ENCODE data around the gene BRAF. TPM values are rescaled to one million over a fixed set of nuclear protein-coding genes. Genes with fewer than 3 reads are reported as not detected.

Gene BRAF
- total and polyA plus RNA-seq, 2 of the 8 experiments (the other 6 are each of a cell fraction or from before 2014, with no cell fraction given), result 11.4 to 32.6 TPM

DNA sequence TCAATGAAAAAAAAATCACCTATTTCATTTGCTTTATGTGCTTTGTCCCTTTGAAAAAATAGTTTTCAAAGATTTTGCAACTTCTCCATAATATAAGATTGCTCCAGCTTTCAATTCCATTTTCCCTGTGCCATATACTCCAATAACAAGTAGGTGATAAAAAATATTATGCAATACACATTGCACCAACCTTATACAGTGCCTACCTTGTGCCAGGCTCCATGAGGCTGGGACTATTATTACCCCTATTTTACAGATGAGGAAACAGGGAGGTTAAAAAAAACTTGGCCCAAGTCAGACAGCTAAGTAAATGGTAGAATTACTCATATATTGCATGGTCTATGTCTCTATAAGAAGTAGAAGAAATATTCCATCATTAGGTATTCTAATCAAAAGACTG, 57.8 kb downstream of the BRAF start (continued):
- TF ChIP-seq, protein P1, sequence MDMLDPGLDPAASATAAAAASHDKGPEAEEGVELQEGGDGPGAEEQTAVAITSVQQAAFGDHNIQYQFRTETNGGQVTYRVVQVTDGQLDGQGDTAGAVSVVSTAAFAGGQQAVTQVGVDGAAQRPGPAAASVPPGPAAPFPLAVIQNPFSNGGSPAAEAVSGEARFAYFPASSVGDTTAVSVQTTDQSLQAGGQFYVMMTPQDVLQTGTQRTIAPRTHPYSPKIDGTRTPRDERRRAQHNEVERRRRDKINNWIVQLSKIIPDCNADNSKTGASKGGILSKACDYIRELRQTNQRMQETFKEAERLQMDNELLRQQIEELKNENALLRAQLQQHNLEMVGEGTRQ (IDR thresholded peaks at IDR 0.05; ENCODE audit: low read length), result no peak
- TF ChIP-seq YY1 (IDR thresholded peaks at IDR 0.05; ENCODE audit: low read depth, low read length), result no peak
